ENCODE measurements around the gene OSBPL5.

- no peak for TF ChIP-seq SUZ12 (IDR thresholded peaks at IDR 0.05; ENCODE audit: extremely low read depth, insufficient read depth, insufficient read length)
- no peak for TF ChIP-seq ZNF274 (IDR thresholded peaks at IDR 0.05; ENCODE audit: low read depth, low read length)
- TF ChIP-seq YY1 (IDR thresholded peaks at IDR 0.05; ENCODE audit: insufficient read depth, insufficient read length) = no peak
These were observed 36.6 kb upstream of the OSBPL5 start for GRCh38 chr11:3201677-3202181.
